ENCODE measurements around the gene RNF144A. TPM values are rescaled to one million over a fixed set of nuclear protein-coding genes. Genes with fewer than 3 reads are reported as not detected.
"Not testable (repeated sequence)": the region's sequence is repeated elsewhere in the genome, so short reads cannot be mapped to it uniquely, and the experiment has no call there.

RNF144A gene
- 35.0 TPM for total RNA-seq

- peak; percentile 69 to 75 (median 69) for DNase-seq (ENCODE audit: low read depth in 2 of 3, low spot score in 2 of 3)
Observed at GRCh38 chr2:6917071-6917760, at the start of gene RNF144A. TSS of gene RNF144A (plus strand) at chr2:6917412. CDS start at chr2:6996927, 79,515 bp downstream.

GRCh38 chr2:6872394-6872793, 44.8 kb upstream of the RNF144A start:
- peak in 2 of 3 donors; percentile 30 to 63 for DNase-seq (ENCODE audit: low read depth in 2 of 3, low spot score in 2 of 3)

GRCh38 chr2:6874032-6874431, 43.2 kb upstream of the RNF144A start:
- DNase-seq (ENCODE audit: low read depth in 2 of 3, low spot score in 2 of 3) = no peak

GRCh38 chr2:6876309-6876708, 40.9 kb upstream of the RNF144A start:
- DNase-seq (ENCODE audit: low read depth in 2 of 3, low spot score in 2 of 3) = no peak

- DNase-seq (ENCODE audit: low read depth in 2 of 3, low spot score in 2 of 3) = peak in 2 of 3 donors; percentile 72 to 80
Observed at GRCh38 chr2:6877402-6878304, 39.6 kb upstream of the RNF144A start, which contains the start of gene RSAD2. TSS of gene RSAD2 (plus strand) at chr2:6877777. CDS start at chr2:6877801, 24 bp downstream.

- peak in 2 of 3 donors; percentile 39 to 57 for DNase-seq (ENCODE audit: low read depth in 2 of 3, low spot score in 2 of 3)
Observed at GRCh38 chr2:6878549-6878948, 38.7 kb upstream of the RNF144A start.

GRCh38 chr2:6879011-6879410, 38.2 kb upstream of the RNF144A start:
- no peak for DNase-seq (ENCODE audit: low read depth in 2 of 3, low spot score in 2 of 3)

- peak in 2 of 3 donors; percentile 51 to 76 for DNase-seq (ENCODE audit: low read depth in 2 of 3, low spot score in 2 of 3)
Observed at GRCh38 chr2:6880200-6880733, 36.9 kb upstream of the RNF144A start.

GRCh38 chr2:6881046-6881445, 36.2 kb upstream of the RNF144A start:
- DNase-seq (ENCODE audit: low read depth in 2 of 3, low spot score in 2 of 3) = no peak

GRCh38 chr2:6881516-6881915, 35.7 kb upstream of the RNF144A start:
- no peak for DNase-seq (ENCODE audit: low read depth in 2 of 3, low spot score in 2 of 3)

GRCh38 chr2:6883448-6884122, 33.6 kb upstream of the RNF144A start:
- DNase-seq (ENCODE audit: low read depth in 2 of 3, low spot score in 2 of 3) = no peak

GRCh38 chr2:6885551-6885950, 31.7 kb upstream of the RNF144A start:
- DNase-seq (ENCODE audit: low read depth in 2 of 3, low spot score in 2 of 3) = no peak

GRCh38 chr2:6885968-6886367, 31.2 kb upstream of the RNF144A start:
- no peak for DNase-seq (ENCODE audit: low read depth in 2 of 3, low spot score in 2 of 3)

GRCh38 chr2:6887751-6888192, 29.4 kb upstream of the RNF144A start:
- DNase-seq (ENCODE audit: low read depth in 2 of 3, low spot score in 2 of 3) = peak in 1 of 3 donors; percentile 74

- DNase-seq (ENCODE audit: low read depth in 2 of 3, low spot score in 2 of 3) = no peak
Observed at GRCh38 chr2:6888724-6889123, 28.5 kb upstream of the RNF144A start.

- DNase-seq (ENCODE audit: low read depth in 2 of 3, low spot score in 2 of 3) = peak in 1 of 3 donors; percentile 12
Observed at GRCh38 chr2:6893876-6894482, 23.2 kb upstream of the RNF144A start.

GRCh38 chr2:6896930-6897759, 20.1 kb upstream of the RNF144A start:
- peak in 1 of 3 donors; percentile 65 for DNase-seq (ENCODE audit: low read depth in 2 of 3, low spot score in 2 of 3)

- DNase-seq (ENCODE audit: low read depth in 2 of 3, low spot score in 2 of 3) = not testable (repeated sequence)
Observed at GRCh38 chr2:6902581-6902980, 14.6 kb upstream of the RNF144A start.

GRCh38 chr2:6905668-6906067, 11.5 kb upstream of the RNF144A start:
- no peak for DNase-seq (ENCODE audit: low read depth in 2 of 3, low spot score in 2 of 3)
